DOHH2 (cell line): ENCODE measurements around the gene ITPR3.
A peak's percentile ranks its signal among the peaks of the same experiment; 100 is the strongest.

ENCODE experiments used
- H3F3A ChIP-seq: fragments of 200-600 bp; sonication (generic), shearing (Covaris generic); 2 replicates; pipeline ENCODE4 v1.6.0; 2016; ENCODE audit warnings: antibody characterized with exemption, mild to moderate bottlenecking; ENCODE audit not compliant: control insufficient read depth, insufficient read depth
- H3K27ac ChIP-seq: fragments of 200-600 bp; sonication (generic); 2 replicates; pipeline ENCODE4 v1.5.1; 2014; ENCODE audit warnings: low read depth, mild to moderate bottlenecking, low read length, moderate library complexity
- H3K27me3 ChIP-seq: fragments of 200-600 bp; sonication (generic); 2 replicates; pipeline ENCODE4 v1.6.1; 2014; ENCODE audit warnings: mild to moderate bottlenecking, low read length, mixed read lengths; ENCODE audit not compliant: control insufficient read depth
- H3K36me3 ChIP-seq: fragments of 200-600 bp; sonication (generic); 2 replicates; pipeline ENCODE4 v1.6.1; 2014; ENCODE audit warnings: mild to moderate bottlenecking, low read length, moderate library complexity, mixed read lengths; ENCODE audit not compliant: control insufficient read depth
- H3K4me1 ChIP-seq: fragments of 200-600 bp; sonication (generic); 2 replicates; pipeline ENCODE4 v1.6.1; 2014; ENCODE audit warnings: mild to moderate bottlenecking, low read length, mixed read lengths; ENCODE audit not compliant: control insufficient read depth
- H3K4me2 ChIP-seq: fragments of 200-600 bp; sonication (generic); 2 replicates; pipeline ENCODE4 v1.6.0; 2014; ENCODE audit warnings: mild to moderate bottlenecking, low read length, moderate library complexity
- H3K4me3 ChIP-seq: fragments of 200-600 bp; sonication (generic); 2 replicates; pipeline ENCODE4 v1.5.1; 2014; ENCODE audit warnings: mild to moderate bottlenecking, low read length, mixed read lengths
- H3K79me2 ChIP-seq: fragments of 200-600 bp; sonication (generic); 2 replicates; pipeline ENCODE4 v1.6.1; 2014; ENCODE audit warnings: mild to moderate bottlenecking, low read length, mixed read lengths; ENCODE audit not compliant: control insufficient read depth
- H3K9me2 ChIP-seq: fragments of 200-600 bp; sonication (generic); replicated peaks from 2 replicates; pipeline ENCODE4 v1.6.1; 2014; ENCODE audit warnings: mild to moderate bottlenecking, low read length, mixed read lengths; ENCODE audit not compliant: control insufficient read depth
- H3K9me3 ChIP-seq: fragments of 200-600 bp; sonication (generic); 2 replicates; pipeline ENCODE4 v1.6.1; 2014; ENCODE audit warnings: antibody characterized with exemption, low read length, mixed read lengths; ENCODE audit not compliant: control insufficient read depth, insufficient read depth
- H4K20me1 ChIP-seq: fragments of 200-600 bp; sonication (generic); 2 replicates; pipeline ENCODE4 v1.6.0; 2014; ENCODE audit warnings: low read depth, mild to moderate bottlenecking, antibody characterized with exemption, low read length, moderate library complexity; ENCODE audit not compliant: control insufficient read depth, insufficient read depth
- EZH2phosphoT487 ChIP-seq: fragments of 200-600 bp; sonication (generic); IDR thresholded peaks from 2 replicates; pipeline ENCODE4 v1.6.1; 2017; ENCODE audit warnings: borderline replicate concordance, mild to moderate bottlenecking, antibody characterized with exemption, low read length, moderate library complexity, mixed read lengths
- TF ChIP-seq, protein P1 (sequence below): fragments of 200-600 bp; sonication (generic); IDR thresholded peaks from one replicate; pipeline ENCODE4 v1.5.1; 2014; ENCODE audit warnings: antibody characterized with exemption, mild to moderate bottlenecking, low read depth, low read length; ENCODE audit not compliant: poor library complexity, severe bottlenecking

The ITPR3 gene

DNA sequence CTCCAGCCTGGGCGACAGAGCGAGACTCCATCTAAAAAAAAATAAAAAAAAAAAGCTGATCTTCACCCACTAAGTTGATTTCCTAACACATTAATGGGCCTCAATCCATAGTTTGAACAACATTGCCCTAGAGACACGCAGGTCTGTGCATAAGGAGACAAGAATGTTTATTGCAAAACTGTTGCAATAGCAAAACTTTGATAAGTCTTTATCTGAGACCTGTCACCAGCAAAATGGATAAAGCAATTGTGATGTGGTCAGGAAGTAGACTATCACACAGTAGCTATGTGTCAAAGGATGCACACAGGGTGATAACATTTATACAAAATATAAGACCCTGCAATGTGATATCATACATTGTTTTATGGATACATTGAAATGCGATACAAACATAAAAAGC lies 4.2 kb upstream of the ITPR3 start:
- H3F3A ChIP-seq: no peaks in the 10 kb centered on the region
- H3K9me2 ChIP-seq: no peaks in the 10 kb centered on the region

DNA sequence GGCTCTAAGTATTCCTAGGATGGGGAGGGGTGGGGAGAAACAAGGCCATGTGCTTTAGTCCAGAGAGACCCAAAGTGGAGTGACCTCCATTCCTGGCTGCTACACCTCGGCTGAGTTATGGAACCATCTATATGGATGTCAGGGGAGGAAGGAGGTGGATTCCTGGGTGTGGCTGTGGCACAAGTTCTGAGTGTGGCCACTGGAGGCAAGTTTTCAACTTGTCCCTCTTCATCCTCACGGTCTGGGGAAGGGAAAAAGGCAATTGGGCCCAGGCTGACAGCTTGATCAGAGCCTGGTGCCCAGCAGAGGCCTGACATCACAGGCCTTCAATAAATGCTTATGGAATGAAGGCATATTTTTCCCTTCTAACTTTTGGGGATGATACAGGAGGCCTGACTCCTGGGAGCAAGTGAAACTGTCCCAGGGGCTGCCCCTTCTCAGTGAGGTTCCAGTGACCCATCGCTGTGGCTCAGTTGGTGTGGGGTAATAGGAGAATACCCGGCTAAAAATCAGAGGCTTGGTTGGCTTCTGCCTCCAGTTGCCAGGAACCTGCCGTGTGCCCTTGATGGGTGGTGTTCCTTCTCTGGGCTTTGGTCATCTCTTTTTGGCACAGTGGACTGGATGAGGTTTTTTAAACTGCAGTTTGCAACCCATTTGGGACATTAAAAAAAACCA lies 1.8 kb upstream of the ITPR3 start:
- Histone ChIP-seq H4K20me1 (peaks cover 17% of the 10 kb centered on the region), H3K4me1 (peaks cover 39% of the 10 kb centered on the region), H3K36me3 (peaks cover 30% of the 10 kb centered on the region), H3K9me3 (no peaks in the 10 kb centered on the region), H3K27me3 (no peaks in the 10 kb centered on the region), H3K4me2 (peak overlapping the region; percentile 89), H3K9me2 (no peaks in the 10 kb centered on the region), H3K79me2 (peaks cover 31% of the 10 kb centered on the region), H3K4me3 (peak overlapping the region; percentile 91), H3K27ac (no peak overlapping the region; the same call in 1 of the 2 replicates), H3F3A (no peaks in the 10 kb centered on the region)
- TF ChIP-seq, protein P1, sequence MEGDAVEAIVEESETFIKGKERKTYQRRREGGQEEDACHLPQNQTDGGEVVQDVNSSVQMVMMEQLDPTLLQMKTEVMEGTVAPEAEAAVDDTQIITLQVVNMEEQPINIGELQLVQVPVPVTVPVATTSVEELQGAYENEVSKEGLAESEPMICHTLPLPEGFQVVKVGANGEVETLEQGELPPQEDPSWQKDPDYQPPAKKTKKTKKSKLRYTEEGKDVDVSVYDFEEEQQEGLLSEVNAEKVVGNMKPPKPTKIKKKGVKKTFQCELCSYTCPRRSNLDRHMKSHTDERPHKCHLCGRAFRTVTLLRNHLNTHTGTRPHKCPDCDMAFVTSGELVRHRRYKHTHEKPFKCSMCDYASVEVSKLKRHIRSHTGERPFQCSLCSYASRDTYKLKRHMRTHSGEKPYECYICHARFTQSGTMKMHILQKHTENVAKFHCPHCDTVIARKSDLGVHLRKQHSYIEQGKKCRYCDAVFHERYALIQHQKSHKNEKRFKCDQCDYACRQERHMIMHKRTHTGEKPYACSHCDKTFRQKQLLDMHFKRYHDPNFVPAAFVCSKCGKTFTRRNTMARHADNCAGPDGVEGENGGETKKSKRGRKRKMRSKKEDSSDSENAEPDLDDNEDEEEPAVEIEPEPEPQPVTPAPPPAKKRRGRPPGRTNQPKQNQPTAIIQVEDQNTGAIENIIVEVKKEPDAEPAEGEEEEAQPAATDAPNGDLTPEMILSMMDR: no peak
- TF ChIP-seq EZH2phosphoT487: no peak

More for the DNA sequence above, 4.2 kb upstream of the ITPR3 start:
- Histone ChIP-seq H3K4me1 (peaks cover 29% of the 10 kb centered on the region), H3K27me3 (no peaks in the 10 kb centered on the region), H3K4me3 (no peak overlapping the region), H4K20me1 (no peaks in the 10 kb centered on the region), H3K27ac (no peak overlapping the region), H3K36me3 (peaks cover 6% of the 10 kb centered on the region), H3K4me2 (no peak overlapping the region), H3K9me3 (no peaks in the 10 kb centered on the region), H3K79me2 (peaks cover 7% of the 10 kb centered on the region)
- TF ChIP-seq EZH2phosphoT487: no peak
- TF ChIP-seq, protein P1: no peak

DNA sequence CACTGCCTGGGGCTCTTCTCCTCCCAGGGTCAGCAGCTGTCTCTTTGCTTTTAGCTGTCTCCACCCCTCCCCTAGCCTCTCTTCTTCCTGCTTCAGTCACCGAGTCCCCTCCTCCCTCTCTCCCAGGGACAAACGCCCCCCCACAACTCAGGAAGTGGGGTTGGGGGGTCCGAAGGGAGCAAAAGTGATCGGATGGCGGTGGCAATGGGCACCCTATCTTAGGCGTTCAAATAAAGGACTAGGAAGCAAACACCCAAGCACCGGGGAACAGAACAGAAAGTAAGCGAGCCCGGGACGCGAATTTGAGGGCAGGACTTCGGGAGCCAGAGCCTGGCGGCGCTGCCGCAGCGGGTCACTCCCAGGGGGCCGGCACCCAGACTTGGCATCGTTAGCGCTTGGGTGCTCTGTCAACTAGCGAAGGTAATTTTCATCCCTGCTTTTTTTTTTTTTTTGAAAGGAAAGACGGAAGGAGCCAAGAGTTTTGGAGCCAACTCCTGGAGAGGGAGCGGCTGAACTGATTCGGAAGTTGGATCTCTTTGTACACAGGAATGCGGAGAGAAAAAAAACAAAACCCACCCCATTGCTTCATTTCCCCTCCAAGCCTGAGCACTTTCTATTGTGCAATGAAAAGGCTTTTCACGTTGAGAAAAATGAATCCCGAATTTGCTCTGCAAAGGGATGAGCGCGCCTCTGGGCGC lies 815 bp upstream of the ITPR3 start:
- Histone ChIP-seq H3F3A (no peaks in the 10 kb centered on the region), H3K9me2 (no peaks in the 10 kb centered on the region), H4K20me1 (peaks cover 24% of the 10 kb centered on the region), H3K27ac (peak overlapping the region; percentile 75), H3K79me2 (peaks cover 41% of the 10 kb centered on the region), H3K9me3 (no peaks in the 10 kb centered on the region), H3K27me3 (no peaks in the 10 kb centered on the region), H3K4me1 (peaks cover 49% of the 10 kb centered on the region), H3K36me3 (peaks cover 40% of the 10 kb centered on the region), H3K4me2 (peak overlapping the region; percentile 89), H3K4me3 (peak overlapping the region; percentile 91)
- no peak for TF ChIP-seq EZH2phosphoT487
- TF ChIP-seq, protein P1: no peak
